IPS-18a (cell line): Measurements from ENCODE around the gene SINHCAF.
"Not testable (repeated sequence)": the region's sequence is repeated elsewhere in the genome, so short reads cannot be mapped to it uniquely, and the experiment has no call there.

Source experiments
- H3K27ac ChIP-seq: one replicate; pipeline ENCODE4 v1.5.1; 2013; ENCODE audit warnings: low read length
- H3K27me3 ChIP-seq: one replicate; pipeline ENCODE4 v1.6.1; 2013; ENCODE audit warnings: mild to moderate bottlenecking, low read length; ENCODE audit not compliant: control insufficient read depth, insufficient read depth
- H3K36me3 ChIP-seq: one replicate; pipeline ENCODE4 v1.6.1; 2013; ENCODE audit warnings: low read depth, low read length; ENCODE audit not compliant: control insufficient read depth
- H3K4me1 ChIP-seq: one replicate; pipeline ENCODE4 v1.6.1; 2013; ENCODE audit warnings: low read depth, low read length; ENCODE audit not compliant: control insufficient read depth
- H3K4me3 ChIP-seq: one replicate; pipeline ENCODE4 v1.5.1; 2013; ENCODE audit warnings: low read length
- H3K9ac ChIP-seq: one replicate; pipeline ENCODE4 v1.6.1; 2013; ENCODE audit warnings: mild to moderate bottlenecking, low read length, moderate library complexity
- H3K9me3 ChIP-seq: one replicate; pipeline ENCODE4 v1.6.1; 2013; ENCODE audit warnings: low read depth, low read length; ENCODE audit not compliant: control insufficient read depth

SINHCAF gene

GRCh38 chr12:31325877-31326631 is at the start of gene SINHCAF:
Gene SINHCAF, minus strand, starts transcription at chr12:31326150. Its CDS starts 27,946 bp downstream, at chr12:31298204.
- H3K4me3 ChIP-seq = peak within 1 kb of the TSS; percentile 99
- H3K9ac ChIP-seq = peak within 1 kb of the TSS; percentile 99
- peaks cover 17% of the 10 kb centered on the region for H3K4me1 ChIP-seq
- no peaks in the 10 kb centered on the region for H3K36me3 ChIP-seq
- no peaks in the 10 kb centered on the region for H3K27me3 ChIP-seq
- H3K27ac ChIP-seq = peak within 1 kb of the TSS; percentile 95
- no peaks in the 10 kb centered on the region for H3K9me3 ChIP-seq

DNA sequence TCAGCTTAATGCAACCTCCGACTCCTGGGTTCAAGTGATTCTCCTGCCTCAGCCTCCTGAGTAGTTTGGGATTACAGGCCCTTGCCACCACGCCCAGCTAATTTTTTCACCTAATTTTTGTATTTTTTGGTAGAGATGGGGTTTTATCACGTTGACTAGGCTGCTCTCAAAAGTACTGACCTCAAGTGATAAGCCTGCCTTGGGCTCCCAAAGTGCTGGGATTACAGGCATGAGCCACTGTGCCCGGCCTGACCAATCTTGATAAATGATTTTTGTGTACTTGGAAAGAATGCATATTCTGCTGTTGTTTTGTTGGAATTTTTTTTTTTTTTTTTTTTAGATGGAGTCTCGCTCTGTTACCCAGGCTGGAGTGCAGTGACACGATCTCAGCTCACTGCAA is 49.5 kb upstream of the SINHCAF start:
- not testable (repeated sequence) for H3K4me3 ChIP-seq, H3K27ac ChIP-seq, H3K9me3 ChIP-seq, H3K9ac ChIP-seq, H3K27me3 ChIP-seq, H3K36me3 ChIP-seq, H3K4me1 ChIP-seq

DNA sequence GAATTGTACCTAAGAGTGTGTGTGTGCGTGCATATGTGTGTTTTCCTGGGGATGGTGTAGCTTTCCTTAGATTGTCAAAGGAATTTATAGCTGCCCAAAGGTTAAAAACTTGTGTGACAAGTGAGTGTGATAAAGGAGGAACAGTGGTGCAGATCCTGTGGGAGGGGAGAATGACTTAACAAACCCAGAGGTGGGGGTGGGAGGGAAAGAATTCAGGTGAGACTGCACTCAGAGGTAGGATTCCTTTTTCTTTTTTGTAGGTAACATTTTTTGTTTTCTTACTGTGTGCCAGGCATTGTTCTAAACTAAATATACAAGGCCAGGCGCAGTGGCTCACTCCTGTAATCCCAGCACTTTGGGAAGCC is 45.3 kb upstream of the SINHCAF start:
- H3K9ac ChIP-seq = peak overlapping the region; percentile 62
- H3K27ac ChIP-seq = peak overlapping the region; percentile 83
- H3K36me3 ChIP-seq = no peaks in the 10 kb centered on the region
- no peaks in the 10 kb centered on the region for H3K9me3 ChIP-seq
- peak overlapping the region; percentile 43 for H3K4me3 ChIP-seq
- peaks cover 31% of the 10 kb centered on the region for H3K4me1 ChIP-seq
- H3K27me3 ChIP-seq = no peaks in the 10 kb centered on the region

GRCh38 chr12:31370531-31371255 is 44.7 kb upstream of the SINHCAF start:
- H3K9me3 ChIP-seq = no peaks in the 10 kb centered on the region
- H3K27me3 ChIP-seq = no peaks in the 10 kb centered on the region
- no peaks in the 10 kb centered on the region for H3K36me3 ChIP-seq
- H3K4me3 ChIP-seq = peak overlapping the region; percentile 43
- H3K4me1 ChIP-seq = peaks cover 31% of the 10 kb centered on the region
- H3K9ac ChIP-seq = peak overlapping the region; percentile 62
- peak overlapping the region; percentile 83 for H3K27ac ChIP-seq

- Histone ChIP-seq H3K36me3 (no peaks in the 10 kb centered on the region), H3K4me3 (peak overlapping the region; percentile 43), H3K27me3 (no peaks in the 10 kb centered on the region), H3K9me3 (no peaks in the 10 kb centered on the region), H3K9ac (peak overlapping the region; percentile 62), H3K27ac (peak overlapping the region; percentile 83), H3K4me1 (peaks cover 31% of the 10 kb centered on the region)
Observed at GRCh38 chr12:31369712-31370521, 44.0 kb upstream of the SINHCAF start.

DNA sequence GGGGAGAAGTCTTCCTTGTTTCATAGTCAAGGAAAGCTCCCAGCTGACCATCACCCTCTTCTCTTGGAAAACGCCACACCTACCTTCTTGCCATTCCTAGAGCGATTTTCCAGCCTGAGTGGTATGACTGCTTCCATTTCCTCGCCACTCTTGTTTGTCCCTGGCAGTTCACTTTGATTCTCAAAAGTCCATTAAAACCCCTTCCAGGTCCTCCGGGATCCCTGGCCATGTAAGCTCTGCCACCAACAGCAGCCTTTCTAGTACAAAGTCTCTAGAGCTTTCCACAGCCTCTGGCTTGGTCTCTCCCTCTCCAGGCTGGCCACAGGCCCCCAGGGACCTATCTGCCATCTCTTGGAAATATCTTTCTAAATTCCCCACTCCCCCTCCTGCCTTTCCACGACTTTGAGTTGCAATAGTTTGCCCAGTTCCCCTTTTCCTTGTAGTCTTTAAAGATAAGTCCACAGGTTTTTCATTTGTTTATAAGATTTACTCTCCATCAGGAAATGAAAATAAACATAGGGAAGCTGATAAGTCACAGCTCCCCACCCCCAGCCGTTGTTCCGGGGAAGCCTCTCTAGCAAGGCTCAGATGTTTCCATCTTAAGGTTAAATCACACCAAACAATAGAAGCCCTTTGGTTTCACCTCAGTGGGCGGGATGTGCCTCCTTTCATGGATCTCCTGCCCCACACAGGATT is 42.9 kb upstream of the SINHCAF start:
- Histone ChIP-seq H3K9me3 (no peaks in the 10 kb centered on the region), H3K4me1 (peaks cover 31% of the 10 kb centered on the region), H3K9ac (peak overlapping the region; percentile 62), H3K4me3 (peak overlapping the region; percentile 43), H3K27ac (peak overlapping the region; percentile 83), H3K36me3 (no peaks in the 10 kb centered on the region), H3K27me3 (no peaks in the 10 kb centered on the region)

GRCh38 chr12:31366104-31366621 is 40.2 kb upstream of the SINHCAF start:
- H3K27ac ChIP-seq = no peak overlapping the region
- H3K4me1 ChIP-seq = peaks cover 47% of the 10 kb centered on the region
- H3K4me3 ChIP-seq = no peak overlapping the region

DNA sequence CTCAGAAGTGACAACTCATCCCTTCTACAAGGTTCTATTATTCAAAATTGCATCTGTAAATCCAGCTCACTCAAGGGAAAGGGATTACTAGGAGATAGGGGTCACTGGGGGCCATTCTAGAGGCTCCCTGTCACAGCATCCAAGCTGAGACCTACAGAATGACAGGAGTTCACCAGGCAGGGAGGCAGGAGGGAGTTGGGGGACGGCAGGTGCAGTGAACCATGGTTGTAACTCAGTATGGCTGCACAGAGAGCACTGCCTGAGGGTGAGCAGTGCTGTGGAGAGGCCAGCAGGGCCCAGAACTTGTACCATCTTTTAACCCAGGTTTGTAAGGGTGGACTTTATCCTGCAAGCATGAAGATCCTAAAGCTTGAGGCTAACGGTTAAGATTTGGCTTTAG is 37.9 kb upstream of the SINHCAF start:
- Histone ChIP-seq H3K9ac (no peak overlapping the region), H3K4me1 (peaks cover 25% of the 10 kb centered on the region), H3K4me3 (no peak overlapping the region), H3K36me3 (no peaks in the 10 kb centered on the region), H3K27ac (no peak overlapping the region), H3K9me3 (no peaks in the 10 kb centered on the region), H3K27me3 (no peaks in the 10 kb centered on the region)

More at GRCh38 chr12:31366104-31366621, 40.2 kb upstream of the SINHCAF start:
- H3K36me3 ChIP-seq = no peaks in the 10 kb centered on the region
- no peaks in the 10 kb centered on the region for H3K27me3 ChIP-seq
- H3K9ac ChIP-seq = no peak overlapping the region
- no peaks in the 10 kb centered on the region for H3K9me3 ChIP-seq

DNA sequence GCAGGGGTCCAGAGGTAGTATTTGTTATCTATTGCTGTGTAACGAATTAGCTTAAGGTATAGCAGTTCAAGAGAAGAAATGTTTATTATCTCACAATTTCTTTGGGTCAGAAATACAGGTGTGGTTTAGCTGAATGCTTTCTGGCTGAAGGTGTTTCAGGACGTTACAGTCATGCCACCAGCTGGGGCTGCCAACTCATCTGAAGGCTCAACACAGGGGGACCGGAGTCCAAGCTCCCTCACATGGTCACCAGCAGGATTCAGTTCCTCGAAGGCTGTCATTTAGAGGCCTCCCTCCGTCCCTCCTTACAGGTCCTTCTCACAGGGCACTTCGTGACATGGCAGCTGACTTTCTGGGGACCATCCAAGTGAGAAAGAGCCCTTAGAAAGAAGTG is 37.5 kb upstream of the SINHCAF start:
- peaks cover 21% of the 10 kb centered on the region for H3K4me1 ChIP-seq
- no peak overlapping the region for H3K4me3 ChIP-seq
- no peak overlapping the region for H3K9ac ChIP-seq
- H3K27me3 ChIP-seq = no peaks in the 10 kb centered on the region
- H3K9me3 ChIP-seq = no peaks in the 10 kb centered on the region
- H3K36me3 ChIP-seq = no peaks in the 10 kb centered on the region
- no peak overlapping the region for H3K27ac ChIP-seq

DNA sequence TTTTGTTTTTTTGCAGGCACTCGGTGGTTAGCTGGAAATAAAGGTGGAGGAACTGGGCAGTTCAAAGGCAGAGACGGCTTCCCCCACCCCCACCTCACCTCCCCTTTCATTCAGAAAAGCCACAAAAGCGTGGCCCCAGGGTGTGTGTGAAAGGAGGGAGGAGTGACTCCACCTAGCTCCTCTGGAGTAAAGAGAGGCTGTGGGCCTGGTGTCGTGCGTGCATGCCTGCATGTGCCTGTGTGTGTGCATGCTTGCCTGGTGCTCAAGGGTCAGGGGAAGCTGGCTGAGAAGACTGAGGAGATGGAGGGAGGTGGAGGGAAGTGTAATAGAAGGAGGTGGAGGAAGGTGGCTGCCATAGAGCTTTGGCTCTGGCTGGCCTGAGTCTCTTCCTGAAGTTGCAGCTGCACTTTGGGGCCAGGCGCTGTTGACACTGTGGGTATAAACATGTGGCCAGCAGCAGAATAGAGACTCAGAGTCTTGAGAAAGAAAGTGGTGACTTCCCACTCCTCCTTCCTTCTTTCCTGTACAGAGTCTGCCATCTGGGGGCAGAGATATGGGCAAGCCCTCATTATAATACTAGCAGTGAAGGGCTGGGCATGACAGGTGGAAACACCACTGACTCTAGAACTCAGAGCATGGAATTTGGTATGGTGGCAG is 36.9 kb upstream of the SINHCAF start:
- H3K9ac ChIP-seq = peak overlapping the region; percentile 69
- H3K4me1 ChIP-seq = peaks cover 20% of the 10 kb centered on the region

More for the DNA sequence above, 36.9 kb upstream of the SINHCAF start:
- H3K36me3 ChIP-seq = no peaks in the 10 kb centered on the region
- peak overlapping the region; percentile 42 for H3K4me3 ChIP-seq
- no peaks in the 10 kb centered on the region for H3K9me3 ChIP-seq
- no peaks in the 10 kb centered on the region for H3K27me3 ChIP-seq
- H3K27ac ChIP-seq = peak overlapping the region; percentile 86
